ENCODE data around the gene MVB12A. TPM values are rescaled to one million over a fixed set of nuclear protein-coding genes. Genes with fewer than 3 reads are reported as not detected.
A peak's percentile ranks its signal among the peaks of the same experiment; 100 is the strongest.

The MVB12A gene
- total and polyA plus RNA-seq, 9 of the 15 experiments (the other 6 are each of a cell fraction or from before 2014, with no cell fraction given) = 1.2 to 46.2 (median 22.4) TPM

GRCh38 chr19:17390665-17391370, 29.0 kb upstream of the MVB12A start (continued):
- 0 out of 4 replicates have a peak, but pooled peaks of 1 of the 2 experiments have one; percentile 34 for TF ChIP-seq UBTF (IDR thresholded peaks at IDR 0.05; ENCODE audit: borderline replicate concordance in 1 of 2, low read depth in 2 of 2, low read length in 2 of 2)
- TF ChIP-seq ELF1 (tag; IDR thresholded peaks at IDR 0.05) = no peak
- TF ChIP-seq FOSL1 (tag; conservative IDR thresholded peaks at IDR 0.05) = no peak
- TF ChIP-seq ARNT (IDR thresholded peaks at IDR 0.05) = no peak
- no peak for TF ChIP-seq ZNF24 (IDR thresholded peaks at IDR 0.05)
- TF ChIP-seq MAFF (IDR thresholded peaks at IDR 0.05; ENCODE audit: low read length) = no peak
- no peak for TF ChIP-seq HOXB6 (CRISPR knock-in tag; IDR thresholded peaks at IDR 0.05; ENCODE audit: borderline replicate concordance)
- no peak for TF ChIP-seq ZNF551 (CRISPR knock-in tag; IDR thresholded peaks at IDR 0.05)
- no peak for TF ChIP-seq USF1 (CRISPR knock-in tag; IDR thresholded peaks at IDR 0.05)
- no peak; the same call in 1 of the 2 replicates for TF ChIP-seq ZNF263 (CRISPR knock-in tag; IDR thresholded peaks at IDR 0.05; ENCODE audit: borderline replicate concordance)
- TF ChIP-seq ZNF354B (CRISPR knock-in tag; IDR thresholded peaks at IDR 0.05) = no peak
- peak; percentile 89 for TF ChIP-seq ZBTB7A (IDR thresholded peaks at IDR 0.05; ENCODE audit: borderline replicate concordance, control insufficient read depth, low read depth, low read length)
- TF ChIP-seq EP400 (IDR thresholded peaks at IDR 0.05) = 0 out of 2 replicates have a peak, but pooled peaks have one; percentile 6
- TF ChIP-seq CREM (IDR thresholded peaks at IDR 0.05; ENCODE audit: low read depth) = peak; percentile 73
- TF ChIP-seq SP1 (CRISPR knock-in tag; IDR thresholded peaks at IDR 0.05) = peak; percentile 61
- TF ChIP-seq GATA2 (CRISPR knock-in tag; IDR thresholded peaks at IDR 0.05) = no peak
- TF ChIP-seq ARID3B (CRISPR knock-in tag; IDR thresholded peaks at IDR 0.05; ENCODE audit: borderline replicate concordance) = no peak
- no peak for TF ChIP-seq ZNF589 (CRISPR knock-in tag; IDR thresholded peaks at IDR 0.05; ENCODE audit: low read depth)
- 0 out of 2 replicates have a peak, but pooled peaks have one; percentile 7 for TF ChIP-seq BCOR (IDR thresholded peaks at IDR 0.05)
- TF ChIP-seq FOXJ2 (tag; IDR thresholded peaks at IDR 0.05) = no peak
- TF ChIP-seq THAP7 (CRISPR knock-in tag; IDR thresholded peaks at IDR 0.05) = no peak
- TF ChIP-seq NKRF (IDR thresholded peaks at IDR 0.05; ENCODE audit: borderline replicate concordance) = peak; percentile 23; the same call in 1 of the 2 replicates
